ENCODE measurements around the gene PDK2. TPM values are rescaled to one million over a fixed set of nuclear protein-coding genes. Genes with fewer than 3 reads are reported as not detected.
A peak's percentile ranks its signal among the peaks of the same experiment; 100 is the strongest.

The PDK2 gene
- 15.9 TPM for total RNA-seq
- 55.0 TPM for polyA plus RNA-seq

DNA sequence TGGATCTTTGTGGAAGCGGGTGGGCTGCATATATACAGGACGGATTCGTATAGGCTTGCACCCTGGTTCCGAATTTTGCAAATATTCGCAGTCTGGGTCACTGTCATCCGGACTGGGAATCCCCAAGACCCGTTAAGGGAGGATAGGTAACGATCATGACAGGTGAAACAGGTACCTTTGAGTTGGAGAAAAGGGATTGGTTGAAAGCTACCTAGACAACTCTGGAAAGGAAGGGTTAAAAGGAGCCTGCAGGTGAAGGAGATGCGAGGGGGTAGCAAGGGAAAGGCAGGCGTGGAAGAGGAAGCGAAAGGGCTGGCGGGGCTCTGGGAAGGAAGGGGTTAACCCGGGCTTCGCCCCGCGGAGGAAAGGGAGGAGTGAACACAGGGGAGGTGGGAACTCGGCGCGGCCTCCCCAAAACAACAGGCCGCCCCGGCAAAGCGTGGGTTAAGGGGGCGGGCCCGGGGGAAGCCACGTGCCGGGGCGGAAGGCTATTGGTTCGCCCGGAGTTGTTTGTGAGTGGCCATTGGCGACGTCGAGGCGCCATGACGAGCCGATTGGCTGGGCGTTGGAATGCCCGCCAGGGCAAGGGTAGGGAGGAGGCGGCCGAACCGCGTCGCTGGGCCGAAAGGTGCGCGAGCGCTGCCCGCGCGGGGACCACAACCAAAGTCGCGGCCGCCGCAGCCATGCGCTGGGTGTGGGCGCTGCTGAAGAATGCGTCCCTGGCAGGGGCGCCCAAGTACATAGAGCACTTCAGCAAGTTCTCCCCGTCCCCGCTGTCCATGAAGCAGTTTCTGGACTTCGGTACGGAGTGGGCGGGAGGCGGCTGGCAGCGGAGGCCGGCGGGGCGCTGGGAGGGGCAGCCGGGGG, at the start of gene PDK2:
TSS of gene PDK2 (plus strand) at position 599 of the 867 bp plus-strand sequence. CDS start at position 684, 85 bp downstream.
- WGBS: under 1% methylated on average over 68 of the region's 68 CpGs
- H3K27ac ChIP-seq (ENCODE audit: low read depth): peak within 1 kb of the TSS; percentile 66
- no peaks in the 10 kb centered on the region for H3K36me3 ChIP-seq (ENCODE audit: insufficient read depth)
- DNase-seq (ENCODE audit: extremely low spot score): peak; percentile 93
- no peaks in the 10 kb centered on the region for H3K4me1 ChIP-seq (ENCODE audit: insufficient read depth)
- H3K4me3 ChIP-seq (ENCODE audit: low read depth, low read length): peak within 1 kb of the TSS; percentile 97

DNA sequence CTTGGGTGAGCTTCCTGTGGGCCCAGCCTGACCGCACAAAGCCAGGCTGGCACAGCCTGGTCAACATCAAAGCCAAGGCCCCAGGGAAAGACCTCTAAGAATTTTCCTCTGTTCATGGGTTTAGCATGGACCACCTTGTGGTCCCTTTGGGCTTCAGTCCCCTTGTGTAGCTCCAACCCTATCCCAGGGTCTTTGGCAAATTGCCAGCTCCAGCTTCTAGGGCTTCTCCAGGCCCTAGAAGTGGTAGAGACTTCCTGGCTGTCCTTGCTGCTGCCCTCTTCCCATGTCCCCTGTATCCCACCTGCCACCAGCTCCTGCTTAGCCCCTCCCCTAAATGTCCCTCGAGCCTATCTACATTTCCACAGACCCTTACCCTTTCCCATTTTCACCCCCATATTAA, 49.0 kb upstream of the PDK2 start:
- Histone ChIP-seq H3K36me3 (ENCODE audit: insufficient read depth) (no peaks in the 10 kb centered on the region), H3K4me1 (ENCODE audit: insufficient read depth) (no peaks in the 10 kb centered on the region), H3K27ac (ENCODE audit: low read depth) (no peak overlapping the region), H3K4me3 (ENCODE audit: low read depth, low read length) (no peak overlapping the region)
- DNase-seq (ENCODE audit: extremely low spot score): no peak
- 85% methylated on average over 2 of the region's 2 CpGs for WGBS

DNA sequence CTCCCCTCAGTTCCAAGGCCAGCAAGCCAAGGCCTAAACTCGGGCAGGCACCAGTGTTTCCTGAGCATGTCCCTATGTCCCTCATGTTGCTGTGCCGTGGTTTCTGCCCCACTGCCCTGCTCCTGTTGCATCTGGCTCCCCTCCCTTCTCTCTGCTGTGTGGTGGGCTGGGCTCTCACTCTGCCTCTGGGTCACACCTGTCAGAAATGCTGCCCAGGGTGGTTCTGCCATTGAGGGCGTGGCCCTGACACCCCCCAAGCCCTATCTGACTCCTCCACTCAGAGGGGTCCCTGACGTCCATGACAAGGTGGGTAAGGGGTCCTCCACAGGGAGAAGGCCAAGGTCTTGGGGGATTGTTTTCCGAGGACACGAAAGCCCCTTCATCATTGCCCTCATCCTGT, 48.5 kb upstream of the PDK2 start:
- 90% methylated on average over 6 of the region's 6 CpGs for WGBS
- Histone ChIP-seq H3K4me1 (ENCODE audit: insufficient read depth) (no peaks in the 10 kb centered on the region), H3K27ac (ENCODE audit: low read depth) (no peak overlapping the region), H3K36me3 (ENCODE audit: insufficient read depth) (no peaks in the 10 kb centered on the region), H3K4me3 (ENCODE audit: low read depth, low read length) (no peak overlapping the region)
- DNase-seq (ENCODE audit: extremely low spot score): no peak

DNA sequence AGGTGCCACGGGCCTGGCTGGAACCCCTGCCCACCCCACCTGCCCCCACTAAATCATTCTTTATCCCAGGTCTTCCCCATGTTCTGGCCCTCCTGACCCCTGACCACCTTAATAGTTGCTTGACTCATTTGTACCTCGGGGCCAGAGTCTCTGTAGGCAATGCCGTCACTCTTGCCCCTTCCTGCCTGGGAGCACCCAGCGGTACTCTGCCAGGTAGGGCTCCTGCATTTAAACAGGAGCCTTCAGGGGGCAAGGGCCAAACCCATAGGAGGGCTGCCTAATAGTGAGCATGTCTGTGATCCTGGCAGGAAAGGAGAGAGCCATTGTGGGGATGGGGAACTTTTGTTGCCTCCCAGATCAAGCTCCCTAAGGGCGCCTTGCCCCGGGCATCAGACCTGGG, 48.1 kb upstream of the PDK2 start:
- no peak overlapping the region for H3K27ac ChIP-seq (ENCODE audit: low read depth)
- WGBS: 93% methylated on average over 6 of the region's 6 CpGs
- DNase-seq (ENCODE audit: extremely low spot score): no peak

DNA sequence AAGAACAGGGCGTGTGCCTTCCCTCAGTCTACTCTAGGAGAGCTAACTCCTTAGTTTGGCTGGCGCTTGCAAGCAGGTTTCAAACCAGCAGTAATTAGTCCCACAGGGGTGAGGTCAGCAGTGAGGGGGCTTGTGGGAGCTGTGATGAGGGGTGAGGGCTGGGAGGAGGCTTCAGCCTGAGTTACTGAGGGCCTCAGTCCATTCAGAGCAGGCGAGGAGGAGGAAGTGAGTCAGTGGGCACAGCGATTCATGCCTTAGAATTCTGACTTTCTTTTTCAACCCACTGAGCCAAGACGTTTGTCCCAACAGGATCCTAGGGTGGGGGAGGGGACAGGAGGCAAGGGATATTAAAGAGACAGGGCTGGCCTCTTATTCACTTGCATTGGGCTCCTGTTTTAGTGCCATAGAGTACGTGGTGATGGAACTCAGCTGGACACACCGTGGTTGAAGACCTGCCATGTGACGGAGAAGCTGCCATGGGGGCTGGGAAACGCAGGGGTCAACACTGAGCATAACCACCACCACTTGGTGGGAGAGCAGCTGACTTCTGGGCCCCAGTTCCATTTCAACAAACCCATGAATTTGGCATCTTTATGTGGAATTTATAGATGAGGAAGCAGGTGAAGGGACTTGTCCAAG, 47.5 kb upstream of the PDK2 start:
- no peak for DNase-seq (ENCODE audit: extremely low spot score)
- Histone ChIP-seq H3K4me3 (ENCODE audit: low read depth, low read length) (no peak overlapping the region), H3K36me3 (ENCODE audit: insufficient read depth) (no peaks in the 10 kb centered on the region), H3K27ac (ENCODE audit: low read depth) (no peak overlapping the region), H3K4me1 (ENCODE audit: insufficient read depth) (no peaks in the 10 kb centered on the region)
- WGBS: 65% methylated on average over 9 of the region's 9 CpGs

More for the DNA sequence above, 48.1 kb upstream of the PDK2 start:
- Histone ChIP-seq H3K36me3 (ENCODE audit: insufficient read depth) (no peaks in the 10 kb centered on the region), H3K4me1 (ENCODE audit: insufficient read depth) (no peaks in the 10 kb centered on the region), H3K4me3 (ENCODE audit: low read depth, low read length) (no peak overlapping the region)

DNA sequence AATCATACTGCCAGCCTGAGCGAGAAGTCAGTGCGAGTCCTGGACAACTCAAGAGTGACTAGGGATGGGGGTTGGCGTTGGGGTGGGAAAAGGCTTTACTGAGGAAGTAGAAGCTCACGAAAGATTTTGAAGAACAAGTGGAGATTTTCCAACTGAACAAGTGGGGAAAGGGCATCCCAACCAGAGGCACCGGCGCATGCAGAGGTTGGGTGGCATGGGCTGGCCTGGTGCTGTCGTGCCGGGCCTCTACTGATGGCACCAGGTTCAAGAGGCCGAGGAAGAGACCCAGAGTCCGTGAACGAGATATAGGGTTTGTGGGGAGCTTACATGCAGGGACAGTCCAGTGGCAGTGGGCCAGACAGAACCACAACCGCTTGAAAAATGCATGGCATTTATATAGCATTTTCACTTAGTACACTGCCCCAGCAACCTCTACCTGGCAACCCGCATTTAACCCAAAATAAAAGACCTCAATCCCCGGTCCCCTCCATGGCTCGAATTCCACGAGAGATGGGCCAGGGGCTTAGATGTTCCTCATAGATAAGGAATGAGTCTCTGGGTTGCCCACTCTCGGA, 46.9 kb upstream of the PDK2 start:
- Histone ChIP-seq H3K36me3 (ENCODE audit: insufficient read depth) (no peaks in the 10 kb centered on the region), H3K27ac (ENCODE audit: low read depth) (no peak overlapping the region), H3K4me3 (ENCODE audit: low read depth, low read length) (no peak overlapping the region), H3K4me1 (ENCODE audit: insufficient read depth) (peaks cover 3% of the 10 kb centered on the region)
- no peak for DNase-seq (ENCODE audit: extremely low spot score)
- WGBS: 85% methylated on average over 17 of the region's 17 CpGs

DNA sequence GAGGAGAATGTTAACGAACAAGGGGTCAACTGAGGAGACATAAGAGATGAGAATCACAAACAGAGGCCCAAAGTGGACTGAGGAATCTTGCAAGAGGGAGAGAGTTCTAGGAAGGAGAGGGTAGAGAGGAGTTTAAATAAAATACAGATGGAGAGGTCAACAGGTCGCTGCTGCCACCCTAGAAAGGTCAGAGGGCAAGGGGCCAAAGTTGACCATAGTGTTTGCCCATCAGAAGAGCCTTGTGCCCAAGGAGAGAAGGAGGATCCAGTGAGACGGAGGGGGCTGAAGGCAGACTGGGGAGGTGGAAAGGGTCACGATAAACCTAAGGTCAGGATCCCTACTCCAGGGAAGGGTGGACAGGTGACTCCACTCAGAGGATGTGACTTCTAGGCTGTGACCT, 46.2 kb upstream of the PDK2 start:
- no peak overlapping the region for H3K4me3 ChIP-seq (ENCODE audit: low read depth, low read length)
- peaks cover 4% of the 10 kb centered on the region for H3K4me1 ChIP-seq (ENCODE audit: insufficient read depth)
- DNase-seq (ENCODE audit: extremely low spot score): no peak
- H3K27ac ChIP-seq (ENCODE audit: low read depth): no peak overlapping the region
- 78% methylated on average over 4 of the region's 4 CpGs for WGBS
- no peaks in the 10 kb centered on the region for H3K36me3 ChIP-seq (ENCODE audit: insufficient read depth)

DNA sequence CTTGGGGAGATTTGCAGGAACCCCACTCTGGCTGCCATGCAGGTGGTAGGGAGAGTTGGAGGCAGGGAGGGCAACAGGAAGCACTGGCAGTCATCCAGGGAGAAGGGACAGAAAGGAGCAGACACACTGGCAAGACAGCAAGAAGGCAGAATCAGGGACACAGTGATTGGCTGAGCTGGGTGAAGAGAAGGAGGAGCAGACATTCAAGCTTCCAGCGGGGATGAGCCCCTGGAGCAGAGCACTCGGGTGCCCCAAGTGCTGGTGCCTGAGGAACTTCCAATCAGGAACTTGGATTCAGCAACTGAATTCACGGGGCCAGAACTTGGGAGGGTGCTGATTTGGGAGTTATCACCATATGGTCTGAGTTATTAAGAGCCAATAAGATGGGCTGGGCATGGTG, 45.5 kb upstream of the PDK2 start:
- no peaks in the 10 kb centered on the region for H3K36me3 ChIP-seq (ENCODE audit: insufficient read depth)
- H3K27ac ChIP-seq (ENCODE audit: low read depth): no peak overlapping the region
- WGBS: 65% methylated on average over 3 of the region's 3 CpGs
- no peak for DNase-seq (ENCODE audit: extremely low spot score)
- H3K4me3 ChIP-seq (ENCODE audit: low read depth, low read length): no peak overlapping the region
- peaks cover 4% of the 10 kb centered on the region for H3K4me1 ChIP-seq (ENCODE audit: insufficient read depth)

DNA sequence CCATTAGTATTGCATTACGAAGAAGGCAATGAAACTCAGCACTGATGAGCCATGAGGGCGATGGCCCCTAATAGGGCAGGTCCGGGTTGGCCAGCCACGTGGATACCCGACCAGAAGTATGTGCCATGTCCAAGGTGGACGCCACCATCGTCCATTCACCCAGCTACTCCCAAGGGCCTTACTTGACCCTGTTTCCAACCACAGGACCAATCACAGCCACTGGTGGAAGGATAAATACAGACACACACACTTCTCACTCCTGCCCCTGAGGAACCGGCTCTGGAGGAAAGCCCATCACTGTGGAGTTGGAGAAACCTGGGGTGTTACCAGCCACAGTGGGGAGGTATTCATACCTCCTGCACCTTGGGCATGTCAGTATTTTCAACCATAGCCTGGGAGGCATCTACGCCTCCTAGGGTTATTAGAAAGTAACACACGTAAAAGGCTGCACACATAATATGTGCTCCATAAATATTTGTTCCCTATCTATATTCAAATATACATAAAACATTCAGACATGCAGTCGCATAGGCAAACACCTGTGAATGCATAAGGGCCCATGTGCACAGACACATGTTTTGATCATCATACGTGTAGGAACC, 44.6 kb upstream of the PDK2 start:
- H3K36me3 ChIP-seq (ENCODE audit: insufficient read depth): no peaks in the 10 kb centered on the region
- H3K4me3 ChIP-seq (ENCODE audit: low read depth, low read length): no peak overlapping the region
- H3K27ac ChIP-seq (ENCODE audit: low read depth): no peak overlapping the region
- DNase-seq (ENCODE audit: extremely low spot score): no peak
- 94% methylated on average over 12 of the region's 12 CpGs for WGBS
- H3K4me1 ChIP-seq (ENCODE audit: insufficient read depth): peaks cover 4% of the 10 kb centered on the region

DNA sequence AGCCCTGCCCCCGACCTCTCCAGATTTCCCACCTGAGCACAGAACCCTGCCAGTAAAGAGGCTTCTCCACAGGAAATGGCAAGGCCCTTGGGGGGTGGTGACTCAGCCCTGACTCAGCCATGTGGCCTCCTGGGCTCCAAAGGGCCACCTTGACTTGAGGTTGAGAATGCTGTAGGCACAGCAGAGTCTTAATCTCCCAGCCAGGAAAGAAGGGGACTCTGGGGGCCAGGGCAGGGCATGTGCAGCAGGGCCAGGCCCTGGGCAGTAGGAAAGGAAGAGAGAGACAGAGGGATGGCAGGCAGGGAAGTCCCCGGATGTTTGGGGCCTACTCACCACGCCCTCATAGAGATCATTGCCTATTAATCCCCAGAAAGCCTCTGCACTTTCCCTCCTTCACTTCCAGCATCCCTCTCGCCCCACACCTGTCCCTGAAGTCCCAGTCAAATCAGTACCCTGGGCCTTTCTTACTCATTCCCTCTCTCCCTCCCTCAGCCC, 44.0 kb upstream of the PDK2 start:
- Histone ChIP-seq H3K4me1 (ENCODE audit: insufficient read depth) (peaks cover 4% of the 10 kb centered on the region), H3K27ac (ENCODE audit: low read depth) (peak overlapping the region; percentile 16), H3K36me3 (ENCODE audit: insufficient read depth) (no peaks in the 10 kb centered on the region)

DNA sequence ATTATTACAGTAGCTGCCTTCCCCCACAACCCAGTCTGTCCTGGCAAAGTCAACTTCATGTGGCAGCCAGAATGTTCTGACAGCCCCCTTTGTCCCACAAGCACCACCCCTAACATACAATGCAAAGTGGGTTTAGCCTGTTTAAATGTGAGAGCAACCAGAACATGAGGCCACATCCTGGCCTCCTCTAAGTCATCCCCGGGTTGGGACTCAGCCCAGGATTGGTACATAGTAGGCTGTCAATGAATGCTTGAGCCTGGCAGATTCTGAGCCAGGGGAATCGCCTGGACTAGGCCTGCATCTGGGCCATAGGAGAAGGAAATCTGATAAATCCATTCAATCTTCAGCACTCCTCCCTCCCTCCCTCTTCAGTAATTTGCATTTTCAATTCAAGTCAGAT, 43.5 kb upstream of the PDK2 start:
- peaks cover 4% of the 10 kb centered on the region for H3K4me1 ChIP-seq (ENCODE audit: insufficient read depth)
- WGBS: 78% methylated on average over 2 of the region's 2 CpGs
- H3K4me3 ChIP-seq (ENCODE audit: low read depth, low read length): no peak overlapping the region
- DNase-seq (ENCODE audit: extremely low spot score): no peak
- H3K27ac ChIP-seq (ENCODE audit: low read depth): no peak overlapping the region
- H3K36me3 ChIP-seq (ENCODE audit: insufficient read depth): no peaks in the 10 kb centered on the region

More for the DNA sequence above, 44.0 kb upstream of the PDK2 start:
- no peak overlapping the region for H3K4me3 ChIP-seq (ENCODE audit: low read depth, low read length)
- 82% methylated on average over 4 of the region's 4 CpGs for WGBS
- DNase-seq (ENCODE audit: extremely low spot score): no peak

DNA sequence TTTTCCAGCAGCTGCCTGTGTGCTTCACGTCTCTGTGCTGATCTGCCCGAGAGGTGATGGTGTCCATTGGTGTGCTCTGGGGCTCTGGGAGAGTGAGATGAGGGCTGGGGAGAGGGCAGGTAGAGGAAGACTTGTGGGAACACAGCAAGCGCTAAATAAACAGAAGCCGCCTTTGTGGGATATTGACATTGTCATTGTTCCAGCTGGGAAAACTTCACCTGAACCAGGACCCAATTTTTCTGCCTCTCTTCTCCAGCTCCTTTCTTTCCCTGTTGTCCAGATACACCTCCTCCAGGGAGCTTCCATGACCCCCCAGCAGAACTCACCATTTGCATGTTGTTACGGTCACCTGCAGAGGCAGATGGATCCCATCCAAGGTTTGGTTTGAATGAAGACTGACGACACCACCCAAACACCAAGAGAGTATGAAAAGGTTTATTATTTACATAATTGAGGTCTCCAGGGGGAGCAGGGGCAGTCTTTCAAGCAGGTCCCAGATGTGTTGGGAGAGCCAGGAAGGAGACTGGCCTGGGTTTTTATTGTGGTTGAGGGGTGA, 42.8 kb upstream of the PDK2 start:
- no peak overlapping the region for H3K4me3 ChIP-seq (ENCODE audit: low read depth, low read length)
- 86% methylated on average over 6 of the region's 6 CpGs for WGBS
- peaks cover 4% of the 10 kb centered on the region for H3K4me1 ChIP-seq (ENCODE audit: insufficient read depth)
- no peak overlapping the region for H3K27ac ChIP-seq (ENCODE audit: low read depth)
- no peaks in the 10 kb centered on the region for H3K36me3 ChIP-seq (ENCODE audit: insufficient read depth)
- no peak for DNase-seq (ENCODE audit: extremely low spot score)

Data from urinary bladder (tissue), 4 donors.